Thyroid gland (tissue), 4 donors: ENCODE data around the gene PHB1.

Experiments
- POLR2A ChIP-seq, 2 donors: fragments of 450-650 bp; IDR thresholded peaks; one replicate each; pipeline ENCODE4 v1.6.1; 2017; ENCODE audit warnings: antibody characterized with exemption in 2 of 2, mild to moderate bottlenecking in 2 of 2, moderate library complexity in 1 of 2
- TF ChIP-seq, protein P1 (sequence below), 6 experiments: fragments of 200-600 bp in 3 of 6; fragments of 450-650 bp in 3 of 6; sonication (generic) in 3 of 6; IDR thresholded peaks; one replicate each; pipeline ENCODE4 v1.5.1; 2016 to 2019; ENCODE audit warnings: antibody characterized with exemption in 6 of 6, mild to moderate bottlenecking in 2 of 6, inconsistent platforms in 1 of 6, moderate library complexity in 1 of 6

DNA sequence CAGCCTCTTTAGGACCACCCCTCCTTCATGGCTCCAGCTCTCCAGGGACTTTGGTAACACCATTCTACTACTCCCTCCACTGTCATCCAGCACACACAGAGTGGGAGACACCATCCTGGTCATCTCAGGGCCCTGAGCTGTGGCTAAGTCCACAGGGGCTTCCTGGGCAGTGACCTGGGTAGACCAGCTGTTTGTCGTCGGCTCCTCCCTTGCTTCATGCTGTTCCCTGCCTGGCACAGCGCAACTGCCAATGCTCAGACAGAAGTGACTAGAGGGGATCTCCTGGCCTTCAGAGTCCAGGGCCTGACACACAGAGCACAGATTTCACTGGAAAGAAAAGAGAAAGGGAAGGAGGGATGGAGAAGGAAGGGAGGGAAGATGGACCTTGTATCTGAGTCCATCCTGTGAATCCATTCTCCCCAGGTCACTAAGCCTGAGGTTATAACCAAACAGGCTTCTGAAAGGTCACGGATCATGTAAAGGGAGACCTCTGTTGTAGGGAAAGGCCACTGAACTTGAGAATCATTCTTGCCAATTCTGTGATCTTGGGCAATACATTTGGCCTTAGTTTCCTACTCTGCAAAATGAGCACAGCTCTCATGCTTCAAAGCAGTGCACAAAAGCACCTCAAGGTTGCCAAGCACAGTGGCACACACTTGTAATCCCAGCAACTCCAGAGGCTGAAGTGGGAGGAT is 18.5 kb upstream of the PHB1 start:
- TF ChIP-seq POLR2A (IDR thresholded peaks at IDR 0.05) = no peak
- TF ChIP-seq, protein P1, sequence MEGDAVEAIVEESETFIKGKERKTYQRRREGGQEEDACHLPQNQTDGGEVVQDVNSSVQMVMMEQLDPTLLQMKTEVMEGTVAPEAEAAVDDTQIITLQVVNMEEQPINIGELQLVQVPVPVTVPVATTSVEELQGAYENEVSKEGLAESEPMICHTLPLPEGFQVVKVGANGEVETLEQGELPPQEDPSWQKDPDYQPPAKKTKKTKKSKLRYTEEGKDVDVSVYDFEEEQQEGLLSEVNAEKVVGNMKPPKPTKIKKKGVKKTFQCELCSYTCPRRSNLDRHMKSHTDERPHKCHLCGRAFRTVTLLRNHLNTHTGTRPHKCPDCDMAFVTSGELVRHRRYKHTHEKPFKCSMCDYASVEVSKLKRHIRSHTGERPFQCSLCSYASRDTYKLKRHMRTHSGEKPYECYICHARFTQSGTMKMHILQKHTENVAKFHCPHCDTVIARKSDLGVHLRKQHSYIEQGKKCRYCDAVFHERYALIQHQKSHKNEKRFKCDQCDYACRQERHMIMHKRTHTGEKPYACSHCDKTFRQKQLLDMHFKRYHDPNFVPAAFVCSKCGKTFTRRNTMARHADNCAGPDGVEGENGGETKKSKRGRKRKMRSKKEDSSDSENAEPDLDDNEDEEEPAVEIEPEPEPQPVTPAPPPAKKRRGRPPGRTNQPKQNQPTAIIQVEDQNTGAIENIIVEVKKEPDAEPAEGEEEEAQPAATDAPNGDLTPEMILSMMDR (IDR thresholded peaks at IDR 0.05) = no peak
